C4-2B (cell line): ENCODE data around the gene C12orf43.

Experiments used
- H3K27ac ChIP-seq: fragments of 450-650 bp; 2 replicates; pipeline ENCODE4 v1.5.1; 2017
- ZFX ChIP-seq: fragments of 450-650 bp; IDR thresholded peaks from 2 replicates; pipeline ENCODE4 v1.6.1; 2017
- TF ChIP-seq, protein P1 (sequence below): fragments of 450-650 bp; conservative IDR thresholded peaks from 2 replicates; pipeline ENCODE4 v1.5.1; 2017; ENCODE audit warnings: mild to moderate bottlenecking

C12orf43 gene

DNA sequence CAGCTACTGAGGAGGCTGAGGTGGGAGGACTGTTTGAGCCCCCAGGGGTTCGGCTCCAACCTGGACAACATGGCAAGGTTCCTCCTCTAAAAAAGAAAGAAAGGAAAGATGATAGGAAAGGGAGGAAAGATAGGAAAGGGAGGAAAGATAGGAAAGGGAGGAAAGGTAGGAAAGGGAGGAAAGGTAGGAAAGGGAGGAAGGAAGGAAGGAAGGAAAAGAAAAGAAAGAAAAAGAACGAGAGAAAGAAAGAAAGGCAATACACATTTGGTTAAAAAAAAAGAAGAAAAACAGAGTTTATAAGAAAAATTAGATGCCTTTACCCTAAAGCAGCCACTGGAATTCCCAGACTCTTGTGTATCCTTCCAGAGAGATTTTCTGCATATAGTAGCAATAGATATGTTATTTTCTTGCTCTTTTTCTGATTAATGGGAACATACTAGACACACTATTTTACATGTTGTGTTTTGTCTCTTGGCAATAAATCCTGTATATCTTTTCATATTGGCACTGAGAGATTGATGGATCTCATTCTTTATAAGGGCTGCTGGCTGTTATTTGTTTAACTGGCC is 25.7 kb downstream of the C12orf43 start:
- H3K27ac ChIP-seq: no peak overlapping the region
- TF ChIP-seq ZFX: no peak
- TF ChIP-seq, protein P1, sequence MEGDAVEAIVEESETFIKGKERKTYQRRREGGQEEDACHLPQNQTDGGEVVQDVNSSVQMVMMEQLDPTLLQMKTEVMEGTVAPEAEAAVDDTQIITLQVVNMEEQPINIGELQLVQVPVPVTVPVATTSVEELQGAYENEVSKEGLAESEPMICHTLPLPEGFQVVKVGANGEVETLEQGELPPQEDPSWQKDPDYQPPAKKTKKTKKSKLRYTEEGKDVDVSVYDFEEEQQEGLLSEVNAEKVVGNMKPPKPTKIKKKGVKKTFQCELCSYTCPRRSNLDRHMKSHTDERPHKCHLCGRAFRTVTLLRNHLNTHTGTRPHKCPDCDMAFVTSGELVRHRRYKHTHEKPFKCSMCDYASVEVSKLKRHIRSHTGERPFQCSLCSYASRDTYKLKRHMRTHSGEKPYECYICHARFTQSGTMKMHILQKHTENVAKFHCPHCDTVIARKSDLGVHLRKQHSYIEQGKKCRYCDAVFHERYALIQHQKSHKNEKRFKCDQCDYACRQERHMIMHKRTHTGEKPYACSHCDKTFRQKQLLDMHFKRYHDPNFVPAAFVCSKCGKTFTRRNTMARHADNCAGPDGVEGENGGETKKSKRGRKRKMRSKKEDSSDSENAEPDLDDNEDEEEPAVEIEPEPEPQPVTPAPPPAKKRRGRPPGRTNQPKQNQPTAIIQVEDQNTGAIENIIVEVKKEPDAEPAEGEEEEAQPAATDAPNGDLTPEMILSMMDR: no peak

GRCh38 chr12:120989687-120990086 is 26.6 kb downstream of the C12orf43 start:
- TF ChIP-seq, protein P1: no peak
- no peak for TF ChIP-seq ZFX
- no peak overlapping the region for H3K27ac ChIP-seq

GRCh38 chr12:120988658-120989057 is 27.6 kb downstream of the C12orf43 start:
- H3K27ac ChIP-seq: no peak overlapping the region
- no peak for TF ChIP-seq ZFX
- TF ChIP-seq, protein P1: no peak

DNA sequence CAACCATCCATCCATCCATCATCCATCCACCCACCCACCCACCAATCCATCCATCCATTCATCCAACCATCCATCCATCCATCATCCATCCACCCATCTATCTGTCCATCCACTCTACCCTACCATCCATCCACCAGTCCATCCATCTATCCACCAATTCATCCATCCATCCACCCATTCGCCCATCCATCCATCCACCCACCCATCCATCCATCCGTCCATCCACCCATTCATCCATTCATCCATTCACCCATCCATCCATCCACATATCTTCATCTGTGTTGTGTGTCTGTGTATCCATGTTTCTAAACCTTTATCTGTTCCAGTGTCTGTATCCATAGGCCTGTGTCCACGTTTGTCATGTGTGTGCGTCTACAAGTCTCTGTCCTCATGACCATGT is 28.1 kb downstream of the C12orf43 start:
- H3K27ac ChIP-seq: no peak overlapping the region
- no peak for TF ChIP-seq ZFX
- TF ChIP-seq, protein P1: no peak

DNA sequence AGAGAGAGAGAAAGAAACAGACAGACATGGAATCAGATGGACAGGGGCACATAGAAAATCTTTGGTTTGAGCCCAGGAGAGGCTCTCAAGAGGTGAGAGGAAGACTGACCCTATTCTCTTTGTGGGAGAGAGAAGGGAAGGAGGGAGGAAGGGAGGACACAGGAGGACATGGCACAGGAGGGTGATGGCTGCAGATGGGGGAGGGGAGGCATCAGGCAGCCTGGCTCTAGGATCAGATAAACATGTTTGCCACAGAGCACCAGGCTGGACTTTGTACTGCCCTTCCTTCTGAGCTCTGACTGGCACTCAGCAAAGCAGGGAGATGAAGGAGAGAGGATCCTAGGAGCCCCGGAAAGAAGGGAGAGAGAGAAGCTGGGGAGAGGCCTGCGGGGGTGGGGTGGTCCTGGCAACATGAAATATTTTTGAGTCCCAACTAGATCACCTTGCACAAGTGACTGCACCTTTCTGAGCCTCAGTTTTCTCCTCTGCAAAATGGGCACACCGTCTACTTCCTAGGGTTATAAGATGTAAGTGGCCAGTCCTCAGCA is 31.9 kb downstream of the C12orf43 start:
- TF ChIP-seq ZFX: no peak
- TF ChIP-seq, protein P1: no peak
- no peak overlapping the region for H3K27ac ChIP-seq

- TF ChIP-seq, protein P1: no peak
- no peak for TF ChIP-seq ZFX
- no peak overlapping the region for H3K27ac ChIP-seq
Measured at GRCh38 chr12:120983759-120984158, 32.5 kb downstream of the C12orf43 start.

GRCh38 chr12:120982659-120983058 is 33.6 kb downstream of the C12orf43 start:
- no peak overlapping the region for H3K27ac ChIP-seq
- TF ChIP-seq ZFX: no peak
- TF ChIP-seq, protein P1: no peak
